ENCODE results near the gene DYRK3. TPM values are rescaled to one million over a fixed set of nuclear protein-coding genes. Genes with fewer than 3 reads are reported as not detected.

Gene DYRK3
- total and polyA plus RNA-seq, 9 of the 15 experiments (the other 6 are each of a cell fraction or from before 2014, with no cell fraction given) = 4.5 to 33.7 (median 25.7) TPM

- TF ChIP-seq RAD51 (IDR thresholded peaks at IDR 0.05; ENCODE audit: borderline replicate concordance, low read depth) (peak; percentile 45; the same call in 1 of the 2 replicates), STAT6 (CRISPR knock-in tag; IDR thresholded peaks at IDR 0.05) (peak; percentile 73; the same call in 1 of the 2 replicates), MAFF (IDR thresholded peaks at IDR 0.05; ENCODE audit: low read length) (no peak), ZNF76 (CRISPR knock-in tag; IDR thresholded peaks at IDR 0.05; ENCODE audit: borderline replicate concordance) (peak; percentile 85), ZNF584 (CRISPR knock-in tag; IDR thresholded peaks at IDR 0.05; ENCODE audit: low read depth) (0 out of 2 replicates have a peak, but pooled peaks have one; percentile 19), E4F1 (CRISPR knock-in tag; IDR thresholded peaks at IDR 0.05; ENCODE audit: borderline replicate concordance) (peak; percentile 83; the same call in 1 of the 2 replicates), ZNF121 (CRISPR knock-in tag; conservative IDR thresholded peaks at IDR 0.05) (no peak), AFF1 (IDR thresholded peaks at IDR 0.05; ENCODE audit: low read depth in 1 of 2, partially characterized antibody in 2 of 2) (peak; percentile 75 to 96), MTA3 (IDR thresholded peaks at IDR 0.05; ENCODE audit: borderline replicate concordance) (peak; percentile 96), SLC30A9 (CRISPR knock-in tag; IDR thresholded peaks at IDR 0.05) (no peak), EP400 (IDR thresholded peaks at IDR 0.05) (peak; percentile 95), ZNF518B (CRISPR knock-in tag; IDR thresholded peaks at IDR 0.05) (no peak), MEIS2 (IDR thresholded peaks at IDR 0.05; ENCODE audit: partially characterized antibody) (peak; percentile 87)
Observed at GRCh38 chr1:206612129-206612876, 23.0 kb upstream of the DYRK3 start, which contains the start of gene EIF2D (continued).
